Ectodermal cell (in vitro differentiated cells): ENCODE data around the gene TET3.

Experiments used
- H3K27ac ChIP-seq: 2 replicates; pipeline ENCODE4 v1.7.0; 2013; ENCODE audit warnings: mild to moderate bottlenecking, low read depth, low read length; ENCODE audit not compliant: insufficient read depth, poor library complexity, severe bottlenecking
- H3K27me3 ChIP-seq: 2 replicates; pipeline ENCODE4 v1.7.0; 2013; ENCODE audit warnings: mild to moderate bottlenecking, low read length; ENCODE audit not compliant: insufficient read depth, control insufficient read depth, poor library complexity, severe bottlenecking
- H3K36me3 ChIP-seq: one replicate; pipeline ENCODE4 v1.7.0; 2013; ENCODE audit warnings: low read length; ENCODE audit not compliant: control insufficient read depth, insufficient read depth
- H3K4me1 ChIP-seq: one replicate; pipeline ENCODE4 v1.7.0; 2013; ENCODE audit warnings: low read length; ENCODE audit not compliant: control insufficient read depth, insufficient read depth
- H3K4me3 ChIP-seq: 2 replicates; pipeline ENCODE4 v1.7.0; 2013; ENCODE audit warnings: low read depth, low read length, control low read depth; ENCODE audit not compliant: insufficient read depth
- H3K9me3 ChIP-seq: 2 replicates; pipeline ENCODE4 v1.7.0; 2013; ENCODE audit warnings: mild to moderate bottlenecking, low read length, moderate library complexity; ENCODE audit not compliant: control insufficient read depth
- WGBS, 2 experiments: methylation state at CpG; one replicate each; pipeline ENCODE4 v1.1.7; 2013; ENCODE audit warnings: missing lambda C conversion rate in 2 of 2; 5-methylcytosine and 5-hydroxymethylcytosine counted together

Gene TET3

GRCh38 chr2:73986085-73986681, 1.5 kb downstream of the TET3 start:
- no peaks in the 10 kb centered on the region for H3K36me3 ChIP-seq
- 90% methylated on average over 21 of the region's 21 CpGs for WGBS, 2 experiments
- peak overlapping the region; percentile 58 for H3K4me3 ChIP-seq
- peaks cover 34% of the 10 kb centered on the region for H3K27me3 ChIP-seq
- peaks cover 41% of the 10 kb centered on the region for H3K4me1 ChIP-seq
- H3K27ac ChIP-seq = no peak overlapping the region
- no peaks in the 10 kb centered on the region for H3K9me3 ChIP-seq

GRCh38 chr2:73987109-73987947, 2.6 kb downstream of the TET3 start:
- Histone ChIP-seq H3K4me3 (peak overlapping the region; percentile 16), H3K9me3 (no peaks in the 10 kb centered on the region), H3K27me3 (peaks cover 22% of the 10 kb centered on the region), H3K36me3 (no peaks in the 10 kb centered on the region), H3K27ac (no peak overlapping the region), H3K4me1 (peaks cover 36% of the 10 kb centered on the region)
- 75 to 77% methylated on average over 24 of the region's 24 CpGs for WGBS, 2 experiments

- Histone ChIP-seq H3K27me3 (peaks cover 14% of the 10 kb centered on the region), H3K36me3 (no peaks in the 10 kb centered on the region), H3K27ac (no peak overlapping the region), H3K4me1 (peaks cover 36% of the 10 kb centered on the region), H3K4me3 (peak overlapping the region; percentile 16), H3K9me3 (no peaks in the 10 kb centered on the region)
- 73 to 78% methylated on average over 9 to 10 of the region's 10 CpGs for WGBS, 2 experiments
Observed at GRCh38 chr2:73987948-73988700, 3.4 kb downstream of the TET3 start.

- 97 to 100% methylated on average over 2 of the region's 2 CpGs for WGBS, 2 experiments
Observed at GRCh38 chr2:73989972-73990371, 5.3 kb downstream of the TET3 start.

DNA sequence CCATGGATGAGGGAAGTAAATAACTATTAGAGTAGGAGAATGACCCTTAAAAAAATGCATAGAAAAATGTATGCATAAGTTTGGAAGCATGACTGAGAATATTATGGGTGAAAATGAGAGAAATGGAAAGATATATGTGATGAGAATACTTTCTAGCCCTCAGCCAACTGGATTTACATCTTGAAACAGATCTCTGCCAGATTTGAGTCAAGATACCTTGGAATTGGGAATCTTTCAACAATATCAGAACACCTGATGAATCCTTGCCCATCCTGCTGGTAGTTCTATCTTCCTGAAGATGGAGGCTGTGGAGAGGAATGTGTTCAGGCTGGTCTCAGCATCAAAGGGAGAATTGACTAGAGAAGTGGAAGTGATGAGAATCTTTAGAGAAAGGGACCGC, 5.8 kb downstream of the TET3 start:
- 93 to 97% methylated on average over 1 of the region's 1 CpG for WGBS, 2 experiments
- no peak overlapping the region for H3K27ac ChIP-seq
- no peaks in the 10 kb centered on the region for H3K9me3 ChIP-seq
- peaks cover 29% of the 10 kb centered on the region for H3K4me1 ChIP-seq
- no peak overlapping the region for H3K4me3 ChIP-seq
- H3K27me3 ChIP-seq = no peaks in the 10 kb centered on the region
- no peaks in the 10 kb centered on the region for H3K36me3 ChIP-seq

More at GRCh38 chr2:73989972-73990371, 5.3 kb downstream of the TET3 start:
- H3K9me3 ChIP-seq = no peaks in the 10 kb centered on the region
- H3K4me3 ChIP-seq = no peak overlapping the region
- no peaks in the 10 kb centered on the region for H3K27me3 ChIP-seq
- no peak overlapping the region for H3K27ac ChIP-seq
- H3K4me1 ChIP-seq = peaks cover 29% of the 10 kb centered on the region
- H3K36me3 ChIP-seq = no peaks in the 10 kb centered on the region

GRCh38 chr2:73992036-73992435, 7.3 kb downstream of the TET3 start:
- Histone ChIP-seq H3K4me1 (peaks cover 15% of the 10 kb centered on the region), H3K36me3 (no peaks in the 10 kb centered on the region), H3K27ac (no peak overlapping the region), H3K4me3 (no peak overlapping the region), H3K27me3 (no peaks in the 10 kb centered on the region), H3K9me3 (no peaks in the 10 kb centered on the region)
- 92 to 97% methylated on average over 4 of the region's 4 CpGs for WGBS, 2 experiments

DNA sequence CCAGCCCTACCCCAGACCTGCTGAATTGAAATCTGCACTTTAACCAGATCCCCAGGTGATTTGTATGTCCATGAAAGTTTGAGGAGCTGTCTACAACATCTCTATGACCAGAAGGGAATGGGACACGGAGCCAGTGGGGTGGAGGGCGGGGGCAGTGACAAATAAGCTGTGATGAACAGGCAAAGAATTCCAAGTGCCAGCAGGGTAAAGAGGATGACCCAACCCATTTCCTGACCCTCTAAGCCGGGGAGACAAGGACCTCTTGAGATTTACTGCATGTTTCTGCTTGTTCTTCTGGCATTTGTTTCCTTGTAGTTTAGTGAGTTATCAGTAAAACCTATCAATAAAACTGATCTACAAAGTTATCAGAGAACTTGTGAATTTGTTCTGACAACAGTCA, 8.7 kb downstream of the TET3 start:
- Histone ChIP-seq H3K9me3 (no peaks in the 10 kb centered on the region), H3K36me3 (no peaks in the 10 kb centered on the region), H3K4me3 (no peak overlapping the region), H3K27ac (no peak overlapping the region), H3K4me1 (peaks cover 9% of the 10 kb centered on the region), H3K27me3 (no peaks in the 10 kb centered on the region)
- WGBS, 2 experiments = 87 to 93% methylated on average over 3 of the region's 3 CpGs

DNA sequence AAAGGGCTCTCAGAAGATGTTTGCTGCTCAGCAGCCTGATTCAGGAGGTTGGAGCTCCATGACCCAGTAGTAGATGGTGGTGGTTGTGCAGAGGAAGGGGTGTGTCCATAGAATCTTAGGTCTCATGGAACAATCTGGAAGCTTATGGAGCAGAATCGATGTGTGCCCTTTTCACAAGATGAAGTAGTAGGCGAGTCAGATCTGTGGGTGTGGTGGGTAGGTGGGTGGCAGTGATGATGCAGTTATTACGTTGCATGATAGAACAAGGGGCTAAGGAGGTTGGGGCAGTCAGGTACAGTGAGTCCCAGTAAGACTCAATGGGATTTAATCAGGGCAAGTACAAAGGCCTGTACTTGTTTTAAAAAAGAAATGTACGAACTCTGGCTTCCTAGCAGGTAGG, 9.1 kb downstream of the TET3 start:
- Histone ChIP-seq H3K36me3 (no peaks in the 10 kb centered on the region), H3K4me3 (no peak overlapping the region), H3K27me3 (no peaks in the 10 kb centered on the region), H3K4me1 (peaks cover 8% of the 10 kb centered on the region), H3K27ac (no peak overlapping the region), H3K9me3 (no peaks in the 10 kb centered on the region)
- WGBS, 2 experiments = 93 to 94% methylated on average over 4 of the region's 4 CpGs

- H3K9me3 ChIP-seq = no peaks in the 10 kb centered on the region
- no peaks in the 10 kb centered on the region for H3K27me3 ChIP-seq
- no peaks in the 10 kb centered on the region for H3K36me3 ChIP-seq
- H3K4me1 ChIP-seq = peaks cover 13% of the 10 kb centered on the region
- no peak overlapping the region for H3K4me3 ChIP-seq
- H3K27ac ChIP-seq = no peak overlapping the region
- 90 to 94% methylated on average over 8 of the region's 8 CpGs for WGBS, 2 experiments
Observed at GRCh38 chr2:73994178-73994831, 9.6 kb downstream of the TET3 start.

DNA sequence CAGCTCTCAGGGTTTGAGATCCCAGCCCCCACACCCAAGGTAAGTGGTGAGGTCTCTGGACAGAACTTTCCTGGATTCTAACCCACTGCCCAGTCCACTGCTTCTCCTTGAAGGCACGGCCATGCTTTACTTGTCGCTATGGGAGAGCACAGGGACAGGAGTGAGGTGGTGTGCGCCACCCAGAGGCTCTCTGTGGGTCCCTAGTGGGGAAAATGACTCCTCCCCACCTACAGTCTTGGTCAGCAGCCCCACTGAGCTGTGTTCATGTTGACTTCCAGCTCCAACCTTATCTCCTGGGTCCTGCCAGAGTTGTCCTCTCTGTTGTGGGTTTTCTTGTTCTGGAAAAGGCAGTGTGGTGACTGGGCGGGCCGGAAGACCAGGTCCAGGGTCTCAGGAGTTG, 11.1 kb downstream of the TET3 start:
- Histone ChIP-seq H3K36me3 (no peaks in the 10 kb centered on the region), H3K27ac (no peak overlapping the region), H3K9me3 (no peaks in the 10 kb centered on the region), H3K4me1 (peaks cover 28% of the 10 kb centered on the region), H3K27me3 (no peaks in the 10 kb centered on the region), H3K4me3 (no peak overlapping the region)
- 94% methylated on average over 4 to 5 of the region's 5 CpGs for WGBS, 2 experiments
